Heart left ventricle (tissue), 13 donors: ENCODE measurements around the gene ARV1.

Experiments used
- POLR2A ChIP-seq, 2 donors: fragments of 450-650 bp; IDR thresholded peaks; one replicate each; pipeline ENCODE4 v1.6.1; 2017; ENCODE audit warnings: antibody characterized with exemption in 2 of 2, mild to moderate bottlenecking in 2 of 2, moderate library complexity in 2 of 2
- TF ChIP-seq, protein P1 (sequence below), 12 donors: fragments of 200-600 bp; sonication (generic) in 4 of 12; IDR thresholded peaks; one replicate each; pipeline versions ENCODE4 v1.5.0 to v1.8.0; 2018 to 2022; ENCODE audit warnings: antibody characterized with exemption in 12 of 12, mild to moderate bottlenecking in 5 of 12
- donor health status: ischemic (EF 13 %, LVEDD 7.1; RV severe dilation, severe dysfunction).
- donor health status: DM: no; HTN: yes; CAD: no.
- donor health status: DM: no; HTN: no; CAD: no.
- donor health status: ischemic (EF 25% LVEDD 6.9; RV normal size, moderate dysfunction).
- donor health status: ischemic (EF 25% LVEDD 5.7; RV mildly dilated, moderate dysfunction).
- donor health status: ischemic (EF 35%, LVEDD 5.7; RV mildly dilated, moderate dysfunction).
- donor health status: nonischemic (EF 11% LVEDD 7.7; RV severe dilation, severe dysfunction).
- donor health status: DM: yes; HTN: yes; CAD: no.
- donor health status: PGD.
- donor health status: ischemic (EF 29% LVEDD 5.4; RV normal size, mild dysfunction).
- donor health status: nonischemic (EF 23%, LVEDD 6.1; RV moderate dilation, normal function).

DNA sequence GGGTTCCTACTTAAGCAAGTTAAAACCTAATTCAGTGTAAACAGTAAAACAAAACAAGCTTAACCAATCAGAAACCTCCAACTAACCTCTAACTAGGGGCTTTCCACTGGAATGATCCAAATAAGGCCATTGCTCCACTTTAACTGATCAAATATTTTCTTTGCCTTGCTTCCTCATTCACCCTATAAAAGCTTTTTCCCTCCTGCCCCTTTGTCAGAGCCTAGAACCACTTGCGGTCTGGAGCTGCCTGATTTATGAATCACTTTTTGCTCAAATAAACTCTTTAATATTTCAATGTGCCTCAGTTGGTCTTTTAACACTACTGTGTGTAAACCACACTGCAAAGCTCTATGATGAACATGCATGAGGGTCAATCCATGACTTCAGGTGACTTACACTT, 65.7 kb downstream of the ARV1 start:
- TF ChIP-seq, protein P1, sequence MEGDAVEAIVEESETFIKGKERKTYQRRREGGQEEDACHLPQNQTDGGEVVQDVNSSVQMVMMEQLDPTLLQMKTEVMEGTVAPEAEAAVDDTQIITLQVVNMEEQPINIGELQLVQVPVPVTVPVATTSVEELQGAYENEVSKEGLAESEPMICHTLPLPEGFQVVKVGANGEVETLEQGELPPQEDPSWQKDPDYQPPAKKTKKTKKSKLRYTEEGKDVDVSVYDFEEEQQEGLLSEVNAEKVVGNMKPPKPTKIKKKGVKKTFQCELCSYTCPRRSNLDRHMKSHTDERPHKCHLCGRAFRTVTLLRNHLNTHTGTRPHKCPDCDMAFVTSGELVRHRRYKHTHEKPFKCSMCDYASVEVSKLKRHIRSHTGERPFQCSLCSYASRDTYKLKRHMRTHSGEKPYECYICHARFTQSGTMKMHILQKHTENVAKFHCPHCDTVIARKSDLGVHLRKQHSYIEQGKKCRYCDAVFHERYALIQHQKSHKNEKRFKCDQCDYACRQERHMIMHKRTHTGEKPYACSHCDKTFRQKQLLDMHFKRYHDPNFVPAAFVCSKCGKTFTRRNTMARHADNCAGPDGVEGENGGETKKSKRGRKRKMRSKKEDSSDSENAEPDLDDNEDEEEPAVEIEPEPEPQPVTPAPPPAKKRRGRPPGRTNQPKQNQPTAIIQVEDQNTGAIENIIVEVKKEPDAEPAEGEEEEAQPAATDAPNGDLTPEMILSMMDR (IDR thresholded peaks at IDR 0.05), result no peak
- TF ChIP-seq POLR2A (IDR thresholded peaks at IDR 0.05), result no peak
